GM06990 (cell line): Measurements from ENCODE around the gene NRXN2.

Source experiments
- DNase-seq: peaks from one replicate; pipeline ENCODE4 v3.0.0-alpha.2; 2011; ENCODE audit not compliant: insufficient read length; ENCODE audit errors: extremely low read depth
- H3K27me3 ChIP-seq: replicated peaks from 2 replicates; pipeline ENCODE4 v1.6.0; 2011; ENCODE audit warnings: low read length; ENCODE audit not compliant: control insufficient read depth, insufficient read depth
- H3K36me3 ChIP-seq: 2 replicates; pipeline ENCODE4 v1.5.1; 2011; ENCODE audit warnings: low read length; ENCODE audit not compliant: control insufficient read depth, insufficient read depth
- H3K4me3 ChIP-seq: replicated peaks from 2 replicates; pipeline ENCODE4 v1.5.1; 2011; ENCODE audit warnings: low read depth, mild to moderate bottlenecking, control low read depth, low read length
- CTCF ChIP-seq: IDR thresholded peaks from 2 replicates; pipeline ENCODE4 v1.5.1; 2011; ENCODE audit warnings: low read length, control low read depth, mild to moderate bottlenecking, inconsistent platforms; ENCODE audit not compliant: insufficient read depth, poor library complexity, severe bottlenecking

The NRXN2 gene

GRCh38 chr11:64722141-64723065 lies 594 bp downstream of the NRXN2 start:
- DNase-seq, result no peak
- Histone ChIP-seq H3K4me3 (no peak overlapping the region), H3K36me3 (no peaks in the 10 kb centered on the region), H3K27me3 (no peaks in the 10 kb centered on the region; the same call in none of the 2 replicates)
- no peak for TF ChIP-seq CTCF

GRCh38 chr11:64721359-64721699 lies 1.7 kb downstream of the NRXN2 start:
- DNase-seq, result no peak
- no peak for TF ChIP-seq CTCF
- Histone ChIP-seq H3K27me3 (no peaks in the 10 kb centered on the region; the same call in none of the 2 replicates), H3K36me3 (no peaks in the 10 kb centered on the region), H3K4me3 (no peak overlapping the region)

GRCh38 chr11:64720640-64721358 lies 2.2 kb downstream of the NRXN2 start:
- no peaks in the 10 kb centered on the region; the same call in none of the 2 replicates for H3K27me3 ChIP-seq
- H3K4me3 ChIP-seq, result no peak overlapping the region
- no peak for TF ChIP-seq CTCF
- H3K36me3 ChIP-seq, result no peaks in the 10 kb centered on the region
- no peak for DNase-seq

- H3K27me3 ChIP-seq, result no peaks in the 10 kb centered on the region; the same call in none of the 2 replicates
- no peak for TF ChIP-seq CTCF
- no peaks in the 10 kb centered on the region for H3K36me3 ChIP-seq
- no peak for DNase-seq
- no peak overlapping the region for H3K4me3 ChIP-seq
These were observed 2.8 kb downstream of the NRXN2 start for GRCh38 chr11:64720167-64720566.

- no peak for TF ChIP-seq CTCF
- no peak for DNase-seq
- Histone ChIP-seq H3K4me3 (no peak overlapping the region), H3K27me3 (no peaks in the 10 kb centered on the region; the same call in none of the 2 replicates), H3K36me3 (no peaks in the 10 kb centered on the region)
These were observed 3.6 kb downstream of the NRXN2 start for GRCh38 chr11:64719406-64719805.
